PC-9 (cell line): ENCODE data around the gene NBEA.

ENCODE experiments used
- CTCF ChIP-seq: fragments of 200-600 bp; sonication (generic); conservative IDR thresholded peaks from 2 replicates; pipeline ENCODE4 v1.6.1; 2017; ENCODE audit warnings: mixed run types, antibody characterized with exemption, mild to moderate bottlenecking, moderate library complexity
- EZH2 ChIP-seq: fragments of 200-600 bp; sonication (generic); IDR thresholded peaks from 2 replicates; pipeline ENCODE4 v1.8.0; 2017; ENCODE audit warnings: antibody characterized with exemption, low read depth

- TF ChIP-seq CTCF (no peak), EZH2 (no peak)
Observed at GRCh38 chr13:35146686-35147085, 204.6 kb downstream of the NBEA start.
